GM12872 (cell line): ENCODE results near the gene TNK2.

Experiments used
- CTCF ChIP-seq: IDR thresholded peaks from 3 replicates; pipeline ENCODE4 v1.5.1; 2011; ENCODE audit warnings: low read depth, mild to moderate bottlenecking, low read length, moderate library complexity; ENCODE audit not compliant: insufficient read depth

The TNK2 gene

GRCh38 chr3:195860456-195860855, 47.9 kb downstream of the TNK2 start:
- TF ChIP-seq CTCF = no peak

GRCh38 chr3:195859846-195860411, 48.4 kb downstream of the TNK2 start:
- TF ChIP-seq CTCF = no peak

DNA sequence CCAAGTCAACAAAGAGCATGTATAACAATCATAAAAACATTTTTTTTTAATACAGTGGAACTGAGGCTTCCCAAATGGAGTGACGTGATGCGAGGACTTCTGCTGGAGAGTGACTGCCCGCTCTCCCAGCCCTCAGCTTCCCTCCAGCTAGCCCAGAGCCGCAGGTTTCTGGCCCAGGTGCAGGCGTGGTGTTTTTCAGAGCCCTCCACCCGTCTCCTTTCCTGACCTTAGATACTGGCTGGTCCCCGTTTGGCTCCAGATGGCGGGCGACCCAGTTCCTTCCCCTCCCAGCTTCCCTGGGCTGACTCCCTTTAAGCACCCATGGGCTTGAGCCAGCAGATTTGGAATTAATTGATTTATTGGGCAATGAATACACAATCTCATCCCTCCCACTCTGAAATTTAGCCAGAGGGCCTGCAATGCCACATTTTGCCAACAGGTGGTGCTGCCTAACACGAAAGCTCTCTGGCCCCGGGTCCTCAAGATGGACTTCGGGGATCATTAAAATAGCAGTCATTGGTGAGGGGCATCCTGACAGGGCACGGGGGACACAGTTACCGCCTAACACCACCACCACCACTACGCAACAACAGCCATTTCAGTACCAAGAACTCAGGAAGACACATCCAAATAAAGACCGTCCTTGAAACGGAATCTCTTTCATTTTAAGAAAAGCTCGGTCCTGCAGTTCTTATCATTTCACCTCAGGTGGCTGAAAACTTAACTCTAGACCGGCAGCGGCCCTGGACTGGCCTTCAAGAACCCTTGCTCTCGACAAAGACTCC, 49.1 kb downstream of the TNK2 start:
- peak; percentile 97 for TF ChIP-seq CTCF

DNA sequence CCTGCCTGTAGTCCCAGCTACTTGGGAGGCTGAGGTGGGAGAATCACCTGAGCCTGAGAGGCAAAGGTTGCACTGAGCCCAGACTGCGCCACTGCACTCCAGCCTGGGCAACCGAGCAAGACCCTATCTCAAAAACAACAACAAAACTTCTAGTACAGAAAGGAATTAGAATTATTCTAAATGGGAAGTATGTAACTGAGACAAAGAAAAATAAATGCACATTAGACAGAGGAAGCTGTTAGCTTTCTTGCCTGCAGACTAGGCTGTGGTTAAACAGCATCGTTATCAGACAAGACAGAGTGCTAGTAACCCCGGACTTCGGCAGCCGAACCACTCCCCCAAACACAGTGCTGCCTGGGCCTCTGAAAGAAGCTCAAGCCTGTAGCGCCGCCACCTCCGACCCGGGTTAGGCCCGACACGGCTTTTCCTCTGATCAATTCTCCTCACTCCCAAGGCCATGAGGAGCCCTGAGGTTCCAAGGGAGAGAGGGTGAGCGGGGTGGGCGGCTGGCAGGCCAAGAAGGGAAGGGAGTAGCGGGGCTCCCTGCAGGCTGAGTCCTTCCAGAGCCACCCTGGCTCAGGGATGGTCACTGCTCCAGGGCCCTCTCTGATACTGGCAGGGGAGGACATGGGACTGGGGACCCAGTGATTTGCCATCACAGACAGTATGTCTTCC, 51.8 kb downstream of the TNK2 start:
- TF ChIP-seq CTCF = no peak

GRCh38 chr3:195855471-195856409, 52.6 kb downstream of the TNK2 start:
- 0 out of 3 replicates have a peak, but pooled peaks have one; percentile 14 for TF ChIP-seq CTCF

DNA sequence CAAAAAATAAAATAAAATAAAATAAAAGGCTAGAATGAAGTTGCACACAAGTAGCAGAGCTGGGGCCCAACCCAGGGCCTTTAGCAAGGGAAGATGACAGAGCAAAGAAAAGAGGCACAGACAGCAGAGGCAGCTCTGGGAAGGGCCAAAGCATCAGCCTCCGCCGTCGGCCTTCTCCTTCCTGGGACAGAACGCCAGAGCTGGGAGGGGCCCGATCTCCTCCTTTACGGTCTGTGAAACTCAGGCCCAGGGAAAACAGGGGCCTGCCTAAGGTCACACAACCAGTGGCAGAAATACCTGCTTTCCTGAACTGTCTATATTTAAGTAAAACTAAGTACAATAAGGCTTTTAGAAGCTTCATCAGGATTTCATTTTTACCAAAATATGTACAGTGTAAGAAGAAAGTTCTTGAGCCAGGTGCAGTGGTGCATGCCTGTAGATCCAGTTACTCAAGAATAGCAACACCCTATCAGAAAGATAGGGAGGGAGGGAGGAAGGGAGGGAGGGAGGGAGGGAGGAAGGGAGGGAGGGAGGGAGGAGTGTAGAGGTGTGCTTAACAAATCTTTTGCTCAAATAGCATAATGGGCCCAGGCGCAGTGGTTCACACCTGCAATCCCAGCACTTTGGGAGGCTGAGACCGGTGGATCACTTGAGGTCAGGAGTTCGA, 53.6 kb downstream of the TNK2 start:
- TF ChIP-seq CTCF = no peak

- TF ChIP-seq CTCF = no peak
Observed at GRCh38 chr3:195853996-195854395, 54.4 kb downstream of the TNK2 start.
